Myocyte (in vitro differentiated cells): Measurements from ENCODE around the gene CDHR2. TPM values are rescaled to one million over a fixed set of nuclear protein-coding genes. Genes with fewer than 3 reads are reported as not detected.
"Not testable (repeated sequence)": the region's sequence is repeated elsewhere in the genome, so short reads cannot be mapped to it uniquely, and the experiment has no call there.

ENCODE experiments used
- DNase-seq: peaks from one replicate; pipeline ENCODE4 v3.0.0-alpha.2; 2012; ENCODE audit warnings: low read depth
- total RNA-seq: library from RNA; depleted of rRNA; stranded (reverse); fragments of >200 nt; gene quantifications from 2 replicates; pipeline ENCODE4 v1.2.3, GENCODE V29; 2014

The CDHR2 gene
- total RNA-seq, 1 donor from 2014 or later, result not detected

DNA sequence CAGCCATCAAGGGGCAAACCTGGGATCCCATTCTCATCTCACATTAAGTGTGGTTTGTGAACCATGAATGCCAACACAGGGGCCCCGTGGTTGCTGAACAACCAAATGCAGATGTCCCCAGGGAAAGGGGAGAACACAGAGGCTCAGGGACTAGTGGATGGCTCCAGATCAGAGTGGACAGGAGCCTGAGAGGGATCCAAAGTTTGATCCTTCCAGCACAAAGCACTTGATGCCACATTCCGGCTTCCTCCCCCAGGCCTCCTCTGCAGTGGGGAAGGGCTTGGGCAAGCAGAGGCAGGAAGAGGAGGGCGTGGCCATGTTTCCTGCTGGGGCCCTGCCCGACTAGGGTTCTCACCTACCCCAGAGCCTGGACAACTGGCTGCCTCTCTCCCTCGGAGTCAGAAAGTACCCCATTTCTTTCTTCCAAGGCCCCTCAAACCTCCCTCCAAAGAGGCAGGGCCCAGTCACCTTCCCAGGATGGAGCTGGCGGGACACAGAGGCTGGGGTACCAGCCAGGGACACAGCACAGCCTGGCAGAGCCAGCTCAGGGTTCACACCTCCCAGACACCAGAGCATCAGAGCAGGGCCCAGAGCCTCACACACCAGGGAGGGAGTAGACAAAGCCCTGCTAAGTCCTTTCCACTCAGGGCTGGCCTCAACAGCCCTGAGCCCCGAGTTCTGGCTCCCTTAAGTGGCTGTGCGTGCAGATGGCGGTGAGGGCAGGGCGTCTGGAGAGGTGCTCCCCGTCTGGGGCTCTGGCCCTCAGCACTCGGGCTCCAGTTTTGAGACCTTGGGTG, 7.6 kb upstream of the CDHR2 start:
- DNase-seq, result no peak

DNA sequence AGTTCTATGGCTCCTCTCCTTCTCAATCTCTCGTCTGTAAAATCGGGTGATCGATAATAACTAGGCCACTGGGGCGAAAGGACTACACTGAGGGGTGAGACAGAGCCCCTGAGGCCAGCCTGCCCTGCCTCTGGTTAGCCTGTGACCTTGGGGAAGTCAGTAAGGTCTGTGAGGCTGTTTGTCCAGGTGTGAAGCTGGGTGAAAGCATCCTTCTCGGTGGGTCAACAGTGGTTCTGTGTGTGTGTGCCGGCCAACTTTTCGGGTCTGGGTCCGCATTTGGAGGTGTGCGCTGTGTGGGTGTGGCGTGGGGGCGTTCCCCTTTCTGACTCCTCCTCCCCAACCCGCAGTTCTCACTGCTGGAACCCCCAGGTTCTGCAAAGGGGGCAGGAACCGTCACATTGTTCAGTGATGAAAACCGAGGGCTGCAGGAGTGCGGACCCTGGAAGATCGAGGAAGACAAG, 7.0 kb upstream of the CDHR2 start:
- DNase-seq, result no peak

DNA sequence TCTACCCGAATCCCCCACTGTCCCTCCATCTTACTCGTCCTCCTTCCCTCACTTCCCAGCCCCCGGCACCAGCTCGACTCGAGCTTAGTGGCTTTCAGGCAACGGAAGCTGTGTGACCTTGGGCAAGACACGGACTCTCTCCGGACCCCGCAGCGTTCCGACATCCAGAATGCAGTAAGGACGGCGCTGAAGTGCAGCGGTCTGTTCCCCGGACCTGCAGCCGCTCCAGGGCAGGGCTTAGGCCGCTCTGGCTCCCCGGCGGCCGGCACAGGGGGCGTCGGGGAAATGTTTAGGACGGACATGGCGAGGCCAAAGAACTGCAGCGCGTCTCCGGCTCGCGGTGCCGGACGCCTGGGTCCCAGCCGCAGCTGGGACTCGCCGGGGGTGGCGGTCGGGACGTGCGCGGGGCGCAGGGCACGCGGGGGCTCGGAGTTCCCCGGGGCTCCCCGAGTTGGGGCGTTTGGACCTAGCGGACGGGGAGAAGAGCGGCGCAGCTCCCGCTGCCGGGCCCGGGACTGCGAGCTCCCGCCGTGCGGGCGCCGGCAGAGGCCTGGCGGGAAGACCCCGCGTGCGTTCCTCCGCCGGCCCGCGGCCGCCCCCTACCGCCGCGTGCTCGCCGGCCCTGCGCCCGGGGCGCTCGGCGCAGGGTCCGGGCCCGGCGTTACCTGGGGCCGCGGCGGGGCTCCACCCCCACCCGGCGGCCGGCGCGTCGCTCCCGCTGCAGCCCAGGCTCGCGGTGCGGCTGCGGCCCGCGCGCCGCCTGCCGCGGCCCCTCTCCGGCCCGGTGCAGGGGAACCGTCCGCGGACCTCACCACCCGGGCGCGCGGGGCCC, 6.3 kb upstream of the CDHR2 start:
- DNase-seq, result peak; percentile 20

DNA sequence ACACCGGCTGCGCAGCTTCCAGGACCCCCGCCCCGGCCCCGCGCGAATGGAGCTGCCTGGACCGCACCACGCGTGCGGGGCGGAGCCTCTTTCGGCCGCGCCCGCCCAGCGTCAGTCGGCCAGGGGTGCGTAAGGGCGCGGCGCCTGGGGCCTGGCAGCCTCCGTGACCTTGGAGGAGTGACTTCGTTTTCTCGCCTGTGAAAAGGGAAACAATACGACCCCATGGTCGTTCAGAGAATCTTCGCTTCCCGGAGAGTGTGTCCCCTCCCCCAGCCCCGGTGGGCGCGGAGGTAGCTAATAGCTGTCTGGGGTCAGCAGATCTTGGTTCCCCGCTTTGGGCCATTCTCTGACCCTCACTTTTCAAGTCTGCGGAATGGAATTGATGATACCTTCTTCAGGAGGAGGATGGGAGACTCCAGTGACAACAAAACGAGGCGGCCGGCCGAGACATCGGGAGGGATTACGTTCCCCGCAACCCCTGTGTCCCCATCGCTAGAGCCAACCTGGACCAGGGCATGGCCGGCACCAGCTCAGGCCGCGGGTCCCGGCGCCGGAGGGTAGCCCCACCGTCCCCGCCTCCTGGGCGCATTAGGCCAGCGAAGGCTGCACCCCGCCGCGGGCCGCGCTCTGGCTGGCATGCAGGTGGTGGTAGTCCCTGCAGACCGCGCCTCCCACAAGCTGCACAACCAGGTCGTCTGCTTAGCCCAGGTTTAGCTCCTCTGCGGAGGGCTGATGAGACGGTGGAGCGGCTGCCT, 5.5 kb upstream of the CDHR2 start:
- peak; percentile 65 for DNase-seq

DNA sequence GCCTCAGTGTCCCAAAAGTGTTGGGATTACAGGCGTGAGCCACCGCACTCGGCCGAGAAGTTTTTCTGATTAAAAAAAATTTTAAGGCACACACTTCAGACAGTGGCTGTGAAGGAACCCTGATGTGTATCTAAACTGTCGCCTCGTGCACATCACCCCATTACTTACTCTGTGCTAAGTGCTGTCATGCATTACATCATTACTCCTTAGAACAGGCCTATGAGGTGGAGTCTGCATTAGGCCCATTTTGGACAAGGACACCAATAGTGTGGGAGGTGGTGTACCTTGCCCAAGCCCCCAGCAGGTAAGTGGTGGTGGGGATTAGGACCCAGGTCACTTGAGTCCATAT, 3.8 kb upstream of the CDHR2 start:
- DNase-seq, result no peak

DNA sequence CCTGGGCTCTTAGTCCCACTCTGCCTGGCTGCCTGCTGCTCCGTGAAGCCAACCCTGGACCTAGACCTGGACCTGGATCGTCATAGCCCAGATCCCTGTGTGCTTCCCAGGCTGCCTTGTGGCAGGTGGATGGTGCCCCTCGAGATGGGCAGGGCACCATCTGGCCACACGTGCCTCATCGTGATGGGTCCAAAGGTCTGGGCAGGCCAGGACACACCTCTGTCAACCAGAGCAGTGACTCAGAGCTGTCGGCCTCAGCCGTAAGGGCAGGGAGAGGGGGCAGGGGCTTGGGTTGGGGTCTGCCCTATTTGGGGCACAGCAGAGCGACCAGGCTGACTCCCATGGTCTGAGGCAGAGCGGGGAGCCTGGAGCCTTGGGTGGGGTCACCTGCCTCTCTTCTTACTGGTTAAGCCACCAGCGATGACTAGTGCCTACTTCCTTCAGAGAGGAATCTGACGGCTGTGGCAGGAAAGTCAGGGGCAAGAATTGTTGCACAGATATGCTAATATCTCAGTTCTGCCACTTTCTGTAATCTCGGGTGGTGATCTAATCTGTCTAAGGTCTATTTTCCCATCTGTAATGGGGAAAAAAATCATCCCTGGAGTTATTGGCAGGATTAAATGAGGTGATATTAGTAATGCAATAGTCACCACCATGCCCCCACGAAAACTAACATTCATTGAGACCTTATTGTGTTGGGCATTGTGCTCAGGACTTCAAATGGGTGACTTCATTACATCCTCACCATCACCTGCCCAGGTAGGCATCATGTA, 3.2 kb upstream of the CDHR2 start:
- DNase-seq, result no peak

DNA sequence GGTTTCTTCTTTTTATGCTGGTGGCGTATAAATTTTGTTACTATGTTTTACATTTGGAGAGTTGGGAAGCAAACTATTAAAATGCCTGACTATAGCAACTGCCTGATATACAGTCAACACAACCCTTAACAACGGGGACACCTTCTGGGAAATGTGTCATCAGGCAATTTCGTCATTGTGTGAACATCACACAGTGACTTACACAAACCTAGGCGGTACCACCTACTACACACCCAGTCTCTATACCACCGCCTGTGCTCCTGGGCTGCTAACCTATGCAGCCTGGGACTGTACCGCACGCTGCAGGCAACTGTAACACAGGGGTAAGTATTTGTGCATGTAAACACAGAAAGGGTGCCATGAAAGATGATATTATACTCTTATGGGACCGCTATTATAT, 1.3 kb upstream of the CDHR2 start:
- DNase-seq, result no peak

DNA sequence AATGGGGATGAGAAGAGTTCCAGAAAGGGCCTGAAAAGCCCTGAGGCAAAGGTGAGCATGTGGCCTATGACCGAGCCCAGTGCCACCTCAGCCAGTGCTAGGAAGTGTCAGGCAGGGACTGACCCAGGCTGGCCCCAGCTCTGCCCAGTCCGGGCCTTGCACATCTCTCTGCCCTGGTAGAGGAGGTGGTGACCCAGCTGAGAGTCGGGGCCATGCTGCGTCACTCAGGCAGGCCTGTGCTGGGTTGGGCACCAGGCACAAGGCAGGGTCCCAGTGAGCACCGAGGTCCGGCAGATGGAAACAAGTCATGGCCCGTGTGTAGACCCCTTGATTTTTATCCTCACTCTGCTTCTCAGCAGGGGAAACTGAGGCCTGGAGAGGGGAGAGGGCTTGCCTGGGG, 729 bp downstream of the CDHR2 start:
- DNase-seq, result no peak

DNA sequence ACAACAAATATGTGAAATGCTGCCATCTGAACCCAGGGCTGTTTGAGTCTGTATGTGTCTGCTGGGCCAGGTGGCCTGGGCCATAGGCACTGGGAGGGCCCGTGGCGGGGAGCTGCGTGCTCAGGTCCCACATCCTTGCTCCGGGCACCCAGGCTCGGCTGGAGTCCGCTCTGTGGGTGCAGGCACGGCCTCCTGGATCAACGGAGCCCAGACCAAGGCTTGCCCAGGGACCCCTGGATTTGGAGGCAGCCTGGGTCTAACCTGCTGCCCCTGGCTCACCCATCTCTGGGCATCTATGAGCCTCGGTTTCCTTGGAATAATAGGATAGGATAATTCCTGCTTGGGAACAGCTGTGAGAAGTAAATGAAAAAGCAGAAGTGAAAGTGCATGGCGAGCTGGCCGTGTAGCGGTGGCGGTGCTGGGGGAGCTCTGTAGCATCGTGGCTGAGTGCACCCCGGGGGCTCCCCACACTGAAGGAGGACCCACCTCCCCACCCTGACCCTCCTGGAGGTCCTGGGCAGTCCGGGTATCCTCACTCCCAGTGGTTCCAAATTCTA, 1.2 kb downstream of the CDHR2 start:
- DNase-seq, result no peak

DNA sequence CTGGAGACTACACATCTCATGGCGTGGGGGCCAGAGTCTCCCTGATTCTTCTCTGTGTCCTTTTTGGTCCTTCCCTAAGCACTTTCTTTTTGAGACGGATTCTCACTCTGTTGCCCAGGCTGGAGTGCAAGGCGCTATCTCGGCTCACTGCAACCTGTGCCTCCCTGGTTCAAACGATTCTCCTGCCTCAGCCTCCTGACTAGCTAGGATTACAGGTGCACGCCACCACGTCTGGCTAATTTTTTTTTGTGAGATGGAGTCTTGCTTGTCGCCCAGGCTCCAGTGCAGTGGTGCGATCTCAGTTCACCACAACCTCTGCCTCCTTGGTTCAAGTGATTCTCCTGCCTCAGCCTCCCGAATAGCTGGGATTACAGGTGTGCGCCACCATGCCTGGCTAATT, 1.8 kb downstream of the CDHR2 start:
- not testable (repeated sequence) for DNase-seq

DNA sequence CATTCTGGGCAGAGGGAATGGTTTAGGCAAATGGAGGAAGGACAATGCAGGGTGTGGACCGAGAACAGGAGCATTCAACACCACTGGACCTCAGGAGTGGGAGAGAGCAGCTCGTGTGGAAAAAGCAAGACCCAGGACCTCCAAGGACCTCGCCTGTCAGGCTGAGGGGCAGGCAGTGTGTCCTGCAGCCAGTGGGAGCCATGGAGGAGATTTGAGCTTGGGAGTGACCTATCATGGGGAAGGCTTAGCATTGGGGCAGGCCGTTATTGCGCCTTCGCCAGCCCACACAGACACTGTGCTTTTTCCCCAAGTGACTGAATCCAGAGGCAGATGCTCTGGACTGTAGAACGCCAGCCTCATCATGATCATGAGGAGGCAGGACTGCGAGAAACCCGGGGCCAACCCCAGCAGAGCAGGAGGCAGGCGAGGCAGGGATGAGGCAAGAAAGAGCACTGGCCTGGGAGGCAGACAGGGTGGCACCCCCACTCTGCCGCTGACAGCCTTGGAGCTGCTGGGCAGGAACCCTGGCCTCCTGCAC, 3.3 kb downstream of the CDHR2 start:
- DNase-seq, result no peak

DNA sequence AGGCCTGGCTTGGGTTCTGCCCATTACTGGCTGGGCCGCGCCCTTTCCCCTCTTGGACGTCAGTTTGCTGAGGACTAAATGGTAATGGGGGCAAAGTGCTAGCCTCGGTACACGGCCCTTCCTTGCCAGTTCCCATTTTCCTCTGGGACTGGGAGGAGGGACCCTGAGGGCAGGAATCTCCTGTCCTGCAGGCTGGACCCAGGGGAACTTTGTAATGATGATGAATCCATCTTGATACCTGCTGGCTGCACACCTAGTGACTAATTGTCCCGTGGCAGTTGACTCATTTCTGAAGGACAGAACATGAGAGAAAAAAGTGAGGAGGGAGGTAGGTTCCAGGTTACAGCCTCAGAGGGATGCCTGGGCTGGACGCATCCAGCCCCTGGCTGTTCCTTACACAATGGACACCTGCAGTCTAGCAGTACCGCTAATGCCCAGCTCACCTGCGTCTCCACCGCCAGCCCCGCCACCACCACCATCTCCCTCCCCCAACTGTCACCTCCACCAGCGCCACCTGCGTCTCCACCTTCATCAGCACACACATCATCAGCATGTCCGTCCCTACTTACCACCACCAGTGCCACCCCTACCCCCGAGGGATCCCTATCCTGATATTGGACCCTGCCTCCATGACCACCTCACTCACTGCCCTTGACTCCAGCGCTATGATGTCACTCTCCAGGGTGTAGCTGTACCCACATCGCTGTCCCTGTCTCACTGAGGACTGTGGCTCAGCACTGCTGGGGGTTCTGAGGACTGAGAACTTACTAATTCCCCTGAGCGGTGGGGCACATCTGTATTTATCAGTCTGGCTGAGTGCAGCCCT, 4.3 kb downstream of the CDHR2 start:
- DNase-seq, result no peak

DNA sequence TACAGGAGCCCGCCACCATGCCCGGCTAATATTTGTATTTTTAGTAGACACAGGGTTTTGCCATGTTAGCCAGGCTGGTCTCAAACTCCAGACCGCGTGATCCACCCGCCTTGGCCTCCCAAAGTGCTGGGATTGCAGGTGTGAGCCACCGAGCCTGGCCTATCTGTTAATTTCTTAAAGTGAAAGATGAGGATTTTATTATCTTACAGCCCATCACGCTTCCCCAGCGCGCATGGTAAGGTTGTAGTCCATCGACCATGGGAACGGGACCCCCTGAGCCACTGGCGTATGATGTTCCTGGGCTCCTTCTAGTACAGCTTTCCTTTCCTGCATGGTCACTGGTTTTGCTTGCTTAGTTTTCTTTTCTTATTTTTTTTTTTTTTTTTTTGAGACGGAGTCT, 8.7 kb downstream of the CDHR2 start:
- no peak for DNase-seq

DNA sequence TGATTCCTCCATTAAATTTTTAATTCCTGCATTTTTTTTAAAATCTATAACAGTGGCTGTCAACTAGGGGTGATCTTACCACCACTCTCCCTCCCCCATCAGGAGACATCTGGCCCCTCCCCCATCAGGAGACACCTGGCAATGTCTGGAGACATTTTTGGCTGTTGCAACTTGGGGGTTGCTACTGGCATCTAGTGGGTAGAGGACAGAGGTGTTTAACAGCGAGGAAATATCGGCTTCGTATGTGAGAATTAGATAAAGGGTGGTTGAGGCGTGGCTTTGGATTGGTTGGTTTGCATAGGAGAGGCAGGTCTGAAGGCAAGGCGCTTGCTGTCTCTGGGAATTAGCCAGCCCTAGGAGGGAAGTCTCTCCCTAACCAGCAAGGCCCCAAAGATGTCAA, 10.5 kb downstream of the CDHR2 start:
- no peak for DNase-seq

DNA sequence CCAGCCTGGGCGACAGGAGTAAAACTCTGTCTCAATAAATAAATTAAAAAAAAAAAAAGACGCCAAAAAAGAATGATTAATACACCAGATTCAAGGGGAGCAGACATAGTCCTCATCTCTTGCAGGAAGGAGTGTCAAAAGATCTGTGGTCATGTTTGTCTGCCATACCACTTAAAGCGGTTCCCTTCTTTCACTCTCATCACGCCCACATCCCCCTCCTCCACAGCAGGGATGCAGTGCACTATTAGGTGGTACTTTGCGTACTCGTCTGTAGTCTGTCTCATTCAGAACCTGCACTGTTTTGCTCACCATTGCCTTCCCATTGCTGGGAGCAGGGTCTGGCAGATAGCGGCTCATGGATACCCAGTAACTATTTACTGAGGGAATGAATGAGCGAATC, 11.2 kb downstream of the CDHR2 start:
- no peak for DNase-seq

DNA sequence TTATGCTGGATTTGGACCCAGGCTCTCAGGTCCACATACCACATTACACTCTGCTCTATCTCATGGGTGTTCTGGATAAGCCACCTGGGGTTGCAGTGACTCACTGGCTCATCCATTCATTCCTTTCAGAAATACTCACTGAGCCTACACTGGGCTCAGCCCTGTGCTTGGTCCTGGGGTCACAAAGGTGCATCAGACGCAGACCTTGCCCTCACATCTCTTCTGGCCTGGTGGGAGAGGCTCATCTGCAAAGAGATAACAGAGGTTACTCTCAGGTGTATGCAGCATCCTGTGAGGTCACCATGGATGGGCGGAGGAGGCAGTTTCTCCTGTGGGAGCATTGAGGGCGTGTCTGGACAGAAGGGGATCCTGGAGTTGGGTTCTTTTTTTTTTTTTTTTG, 12.1 kb downstream of the CDHR2 start:
- DNase-seq, result no peak

DNA sequence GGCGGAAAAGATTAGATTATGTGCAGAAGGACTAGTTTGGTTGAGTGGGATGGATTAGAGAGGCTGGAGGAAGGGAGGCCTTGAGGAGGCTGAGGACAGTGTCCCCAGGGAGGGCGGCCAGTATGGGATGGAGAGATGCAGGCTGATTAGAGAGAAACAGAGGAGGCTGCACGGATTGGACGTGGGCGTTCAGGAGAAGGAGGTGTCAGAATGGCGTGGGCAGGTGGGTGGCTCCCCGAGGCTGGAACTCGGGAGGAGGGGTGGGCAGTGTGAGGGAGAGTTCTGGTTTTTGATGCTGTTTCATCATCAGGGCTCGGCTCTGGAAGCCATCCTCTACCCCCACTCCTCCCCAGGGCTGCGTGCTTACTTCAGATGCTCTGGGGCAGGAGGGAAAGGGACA, 13.0 kb downstream of the CDHR2 start:
- no peak for DNase-seq

DNA sequence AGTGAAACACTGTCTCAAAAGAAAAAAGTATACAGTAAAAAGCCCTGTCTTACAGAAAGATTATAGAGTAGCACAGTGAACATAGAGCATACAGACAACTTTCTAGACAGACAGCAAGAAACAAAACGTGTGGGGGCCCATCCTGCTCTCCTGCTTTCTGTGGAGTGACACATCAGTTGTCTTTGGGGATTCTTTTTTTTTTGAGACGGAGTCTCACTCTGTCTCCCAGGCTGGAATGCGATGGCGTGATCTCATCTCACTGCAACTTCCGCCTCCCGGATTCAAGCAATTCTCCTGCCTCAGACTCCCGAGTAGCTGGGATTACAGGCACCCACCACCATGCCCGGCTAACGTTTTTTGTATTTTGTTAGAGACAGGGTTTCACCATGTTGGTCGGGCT, 14.9 kb downstream of the CDHR2 start:
- DNase-seq, result no peak

DNA sequence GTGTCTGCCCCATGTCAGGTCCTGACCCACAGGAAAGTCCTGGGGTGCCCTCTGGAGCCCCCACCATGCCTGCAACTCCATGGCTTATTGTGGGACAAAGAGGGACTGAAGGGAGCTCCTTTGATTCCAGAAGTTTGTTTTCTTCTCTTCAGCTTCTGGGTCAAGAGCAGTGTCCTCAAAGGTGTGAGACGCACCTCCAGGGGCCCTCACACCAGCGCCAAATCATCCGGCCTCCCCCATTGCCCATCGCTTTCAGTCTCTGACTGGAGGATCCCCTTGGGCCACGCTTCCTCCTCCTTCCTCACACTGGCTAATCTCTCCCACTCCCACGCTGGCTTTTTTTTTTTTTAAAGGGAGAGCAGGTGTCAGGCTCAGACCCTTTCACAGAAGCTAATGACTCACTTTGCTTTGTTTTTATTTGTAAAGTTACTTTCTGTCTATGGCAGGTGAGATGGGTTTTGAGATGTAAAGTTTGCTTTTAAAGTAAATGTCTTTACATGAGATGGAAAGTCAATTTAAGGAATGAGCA, 16.7 kb downstream of the CDHR2 start:
- DNase-seq, result no peak
